ENCODE data around the gene EFCAB6. TPM values are rescaled to one million over a fixed set of nuclear protein-coding genes. Genes with fewer than 3 reads are reported as not detected.

EFCAB6 gene
- total RNA-seq, 2 donors from 2014 or later: 2.2 to 2.5 TPM

DNA sequence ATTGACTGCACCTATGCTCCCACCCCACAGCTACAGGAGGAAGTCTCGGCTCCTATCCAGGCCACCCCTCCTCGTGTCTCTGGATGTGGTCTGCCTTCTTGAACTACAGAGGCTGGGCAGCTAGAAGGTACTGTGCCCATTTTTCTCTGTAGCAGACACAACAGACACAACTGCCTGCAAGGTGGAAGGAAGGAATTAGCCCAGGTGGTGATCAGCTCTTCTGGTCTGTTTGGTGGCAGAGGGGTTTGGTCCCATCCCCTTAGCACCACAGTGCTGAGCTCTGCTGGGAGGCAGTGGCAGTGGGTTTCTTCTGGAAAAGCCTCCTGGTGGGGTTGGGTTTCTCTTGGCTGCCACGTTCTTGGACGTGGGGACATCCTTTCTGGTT is 267.8 kb downstream of the EFCAB6 start:
- H3K4me1 ChIP-seq (ENCODE audit: control insufficient read depth in 1 of 2, low read depth in 2 of 2): no peaks in the 10 kb centered on the region
- TF ChIP-seq, protein P1, sequence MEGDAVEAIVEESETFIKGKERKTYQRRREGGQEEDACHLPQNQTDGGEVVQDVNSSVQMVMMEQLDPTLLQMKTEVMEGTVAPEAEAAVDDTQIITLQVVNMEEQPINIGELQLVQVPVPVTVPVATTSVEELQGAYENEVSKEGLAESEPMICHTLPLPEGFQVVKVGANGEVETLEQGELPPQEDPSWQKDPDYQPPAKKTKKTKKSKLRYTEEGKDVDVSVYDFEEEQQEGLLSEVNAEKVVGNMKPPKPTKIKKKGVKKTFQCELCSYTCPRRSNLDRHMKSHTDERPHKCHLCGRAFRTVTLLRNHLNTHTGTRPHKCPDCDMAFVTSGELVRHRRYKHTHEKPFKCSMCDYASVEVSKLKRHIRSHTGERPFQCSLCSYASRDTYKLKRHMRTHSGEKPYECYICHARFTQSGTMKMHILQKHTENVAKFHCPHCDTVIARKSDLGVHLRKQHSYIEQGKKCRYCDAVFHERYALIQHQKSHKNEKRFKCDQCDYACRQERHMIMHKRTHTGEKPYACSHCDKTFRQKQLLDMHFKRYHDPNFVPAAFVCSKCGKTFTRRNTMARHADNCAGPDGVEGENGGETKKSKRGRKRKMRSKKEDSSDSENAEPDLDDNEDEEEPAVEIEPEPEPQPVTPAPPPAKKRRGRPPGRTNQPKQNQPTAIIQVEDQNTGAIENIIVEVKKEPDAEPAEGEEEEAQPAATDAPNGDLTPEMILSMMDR (IDR thresholded peaks at IDR 0.05): no peak
- H3K27me3 ChIP-seq (replicated peaks; ENCODE audit: insufficient read depth): no peaks in the 10 kb centered on the region
- ATAC-seq (ENCODE audit: insufficient number of reproducible peaks, low FRiP score, low read depth): no peak
- no peaks in the 10 kb centered on the region for H3K36me3 ChIP-seq
- DNase-seq (ENCODE audit: low spot score): no peak
- no peak overlapping the region for H3K27ac ChIP-seq
- no peak overlapping the region for H3K4me3 ChIP-seq
- no peaks in the 10 kb centered on the region for H3K9me3 ChIP-seq

GRCh38 chr22:43543522-43544288 is 268.4 kb downstream of the EFCAB6 start:
- TF ChIP-seq, protein P1 (IDR thresholded peaks at IDR 0.05): no peak
- DNase-seq (ENCODE audit: low spot score) (no peak), ATAC-seq (ENCODE audit: insufficient number of reproducible peaks, low FRiP score, low read depth) (no peak)
- Histone ChIP-seq H3K9me3 (no peaks in the 10 kb centered on the region), H3K4me1 (ENCODE audit: control insufficient read depth in 1 of 2, low read depth in 2 of 2) (no peaks in the 10 kb centered on the region), H3K36me3 (no peaks in the 10 kb centered on the region), H3K4me3 (no peak overlapping the region), H3K27ac (no peak overlapping the region), H3K27me3 (replicated peaks; ENCODE audit: insufficient read depth) (no peaks in the 10 kb centered on the region)

GRCh38 chr22:43542681-43543521 is 269.2 kb downstream of the EFCAB6 start:
- Histone ChIP-seq H3K27me3 (replicated peaks; ENCODE audit: insufficient read depth) (no peaks in the 10 kb centered on the region), H3K4me1 (ENCODE audit: control insufficient read depth in 1 of 2, low read depth in 2 of 2) (no peaks in the 10 kb centered on the region), H3K36me3 (no peaks in the 10 kb centered on the region), H3K9me3 (no peaks in the 10 kb centered on the region), H3K4me3 (no peak overlapping the region), H3K27ac (no peak overlapping the region)
- ATAC-seq (ENCODE audit: insufficient number of reproducible peaks, low FRiP score, low read depth): no peak
- no peak for DNase-seq (ENCODE audit: low spot score)
- TF ChIP-seq, protein P1 (IDR thresholded peaks at IDR 0.05): no peak

DNA sequence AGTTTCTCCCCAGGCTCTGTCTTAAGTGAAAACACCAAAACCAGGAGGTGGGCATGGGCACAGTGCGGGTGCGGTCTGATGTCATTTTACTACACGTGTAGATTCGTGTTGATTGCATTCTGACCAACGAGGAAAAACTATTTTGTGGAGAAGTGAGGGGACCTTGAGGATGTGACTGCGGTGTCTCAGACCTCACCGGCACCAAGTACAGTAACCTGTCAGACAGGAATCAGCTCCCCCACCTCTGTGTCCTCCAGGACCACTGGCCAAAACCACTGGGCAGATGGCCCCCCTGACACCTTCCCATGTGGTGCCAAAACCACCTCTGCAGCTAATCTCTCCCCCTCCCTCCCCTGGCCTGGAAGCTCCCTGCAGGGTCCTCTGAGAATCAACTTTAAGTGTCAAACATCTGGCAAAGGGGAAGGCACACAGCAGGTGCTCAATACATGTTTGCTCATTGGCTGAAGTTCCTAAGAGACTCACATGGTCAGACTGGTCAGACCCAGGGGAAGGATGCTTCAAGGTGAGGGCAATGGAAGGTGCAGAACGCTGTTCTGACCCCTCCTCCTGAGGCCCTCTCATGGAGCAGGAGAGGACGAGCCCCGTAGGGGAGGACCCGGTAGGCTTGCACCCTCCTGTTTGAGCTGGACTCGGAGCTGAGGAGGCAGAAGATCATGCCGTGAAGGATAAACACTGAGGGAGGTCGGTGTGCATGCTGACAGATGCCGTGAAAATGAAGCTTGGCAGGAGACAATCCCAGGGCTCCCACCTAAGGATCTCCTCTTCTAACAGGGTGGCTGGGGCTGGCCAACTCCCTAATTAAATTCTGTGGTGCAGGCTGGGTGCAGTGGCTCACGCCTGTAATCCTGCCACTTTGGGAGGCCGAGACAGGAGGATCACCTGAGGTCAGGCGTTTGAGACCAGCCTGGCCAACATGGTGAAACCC is 270.4 kb downstream of the EFCAB6 start:
- ATAC-seq (ENCODE audit: insufficient number of reproducible peaks, low FRiP score, low read depth) (no peak), DNase-seq (ENCODE audit: low spot score) (no peak)
- Histone ChIP-seq H3K27ac (no peak overlapping the region), H3K36me3 (no peaks in the 10 kb centered on the region), H3K27me3 (replicated peaks; ENCODE audit: insufficient read depth) (no peaks in the 10 kb centered on the region), H3K4me1 (ENCODE audit: control insufficient read depth in 1 of 2, low read depth in 2 of 2) (no peaks in the 10 kb centered on the region), H3K9me3 (peaks cover 5% of the 10 kb centered on the region), H3K4me3 (no peak overlapping the region)
- TF ChIP-seq, protein P1 (IDR thresholded peaks at IDR 0.05): no peak
